GM12878 (cell line): ENCODE results near the gene ZDHHC17. TPM values are rescaled to one million over a fixed set of nuclear protein-coding genes. Genes with fewer than 3 reads are reported as not detected.

Source experiments
- ATAC-seq: fragments of 200-7000 bp; cut with Tn5 transposase; 3 replicates; pipeline ENCODE4 v1.9.1; 2020; ENCODE audit warnings: mild to moderate bottlenecking, moderate library complexity
- BruUV-seq: library from RNA; stranded (reverse); fragments of 400-500 nt; replicated peaks from 2 replicates; lab custom pipeline; 2021; lab: Mats Ljungman, UMichigan
- CTCF ChIA-PET: fragments of 300-600 bp; sonication (Branson Sonifier 250); formaldehyde crosslinking; extraction: SDS; loops from one replicate; lab custom pipeline; 2021; ENCODE audit warnings: inconsistent platforms; lab: Yijun Ruan, JAX
- POLR2A ChIA-PET: fragments of 350-600 bp; formaldehyde crosslinking; extraction: SDS; loops from one replicate; lab custom pipeline; 2021; ENCODE audit warnings: inconsistent platforms; lab: Charles Lee
- RAD21 ChIA-PET: fragments of 300-600 bp; sonication (Branson Sonifier 250); formaldehyde crosslinking; loops from one replicate; lab custom pipeline; 2023; ENCODE audit warnings: antibody characterized with exemption; ENCODE audit not compliant: unreplicated experiment; lab: Charles Lee
- SMC1A ChIA-PET: fragments of 300-600 bp; sonication (Branson Sonifier 250); formaldehyde crosslinking; loops from one replicate; lab custom pipeline; 2023; ENCODE audit not compliant: unreplicated experiment, uncharacterized antibody; lab: Charles Lee
- DNase-seq: peaks from one replicate; pipeline ENCODE4 v3.0.0-alpha.2; 2011; ENCODE audit warnings: low read depth, low spot score
- FAIRE-seq: peaks from 3 replicates; lab custom pipeline; 2011; peaks lifted over from hg19 to GRCh38; lab: Jason Lieb, UNC
- H2AFZ ChIP-seq: 2 replicates; pipeline ENCODE4 v1.6.0; 2011; ENCODE audit warnings: low read depth, low read length, control low read depth; ENCODE audit not compliant: control insufficient read depth
- H3K27ac ChIP-seq: 2 replicates; pipeline ENCODE4 v1.5.1; 2011; ENCODE audit warnings: control low read depth; ENCODE audit not compliant: control insufficient read depth, insufficient read depth
- H3K27me3 ChIP-seq, 2 experiments: replicated peaks in 1 of 2; 2 replicates each; pipeline versions ENCODE4 v1.6.0 to v1.6.1; 2011; ENCODE audit warnings: low read length in 1 of 2; ENCODE audit not compliant: control insufficient read depth in 2 of 2, insufficient read depth in 2 of 2
- H3K36me3 ChIP-seq, 2 experiments: 2 replicates each; pipeline ENCODE4 v1.5.1; 2011; ENCODE audit warnings: low read length in 1 of 2; ENCODE audit not compliant: control insufficient read depth in 2 of 2, insufficient read depth in 2 of 2
- H3K4me1 ChIP-seq: 2 replicates; pipeline ENCODE4 v1.6.1; 2011; ENCODE audit warnings: mild to moderate bottlenecking, low read length, moderate library complexity, mixed read lengths; ENCODE audit not compliant: control insufficient read depth, insufficient read depth
- H3K4me2 ChIP-seq: 2 replicates; pipeline ENCODE4 v1.6.0; 2011; ENCODE audit warnings: control low read depth; ENCODE audit not compliant: control insufficient read depth, insufficient read depth
- H3K4me3 ChIP-seq: fragments of 200-600 bp; sonication (generic); 2 replicates; pipeline ENCODE4 v1.5.1; 2016
- H3K79me2 ChIP-seq: 2 replicates; pipeline ENCODE4 v1.6.0; 2011; ENCODE audit warnings: low read length; ENCODE audit not compliant: control insufficient read depth, insufficient read depth
- H3K9ac ChIP-seq: 2 replicates; pipeline ENCODE4 v1.8.0; 2011; ENCODE audit warnings: low read length, control low read depth, mixed read lengths; ENCODE audit not compliant: control insufficient read depth, insufficient read depth
- H3K9me3 ChIP-seq: replicated peaks from 3 replicates; pipeline ENCODE4 v1.5.1; 2011; ENCODE audit warnings: mild to moderate bottlenecking, low read length; ENCODE audit not compliant: control insufficient read depth, insufficient read depth
- H4K20me1 ChIP-seq: 2 replicates; pipeline ENCODE4 v1.6.0; 2011; ENCODE audit not compliant: control insufficient read depth, insufficient read depth
- CEBPB ChIP-seq, 2 experiments: fragments of 150-350 bp in 1 of 2; IDR thresholded peaks; 2 replicates each; pipeline ENCODE4 v1.6.1; 2012 to 2014; ENCODE audit warnings: low read depth in 2 of 2, low read length in 2 of 2, borderline replicate concordance in 1 of 2, inconsistent platforms in 1 of 2
- E2F8 ChIP-seq: fragments of 450-650 bp; IDR thresholded peaks from 2 replicates; pipeline ENCODE4 v1.6.1; 2018; ENCODE audit warnings: mild to moderate bottlenecking, low read depth, moderate library complexity; ENCODE audit not compliant: partially characterized antibody
- NR2C1 ChIP-seq: fragments of 450-650 bp; IDR thresholded peaks from 2 replicates; pipeline ENCODE4 v1.6.1; 2017; ENCODE audit warnings: antibody characterized with exemption, mild to moderate bottlenecking, moderate library complexity
- PAX5 ChIP-seq: IDR thresholded peaks from 2 replicates; pipeline ENCODE4 v1.6.1; 2011; ENCODE audit warnings: low read depth, low read length, borderline replicate concordance
- PML ChIP-seq: IDR thresholded peaks from 2 replicates; pipeline ENCODE4 v1.6.1; 2012; ENCODE audit warnings: low read length, inconsistent platforms
- TCF12 ChIP-seq: IDR thresholded peaks from 2 replicates; pipeline ENCODE4 v1.6.1; 2011; ENCODE audit warnings: low read depth, mild to moderate bottlenecking, low read length
- WGBS: methylation state at CpG from one replicate; pipeline ENCODE4 v1.1.6; 2016; ENCODE audit warnings: low lambda C conversion rate; ENCODE audit not compliant: insufficient replicate concordance, insufficient coverage; ENCODE audit errors: missing lambda C conversion rate; 5-methylcytosine and 5-hydroxymethylcytosine counted together
- in situ Hi-C: fragments of 300-500 bp; cut with MboI; formaldehyde crosslinking; loops from 9 replicates; pipeline ENCODE4 v1.14.3; 2018; ENCODE audit warnings: mixed read lengths
- intact Hi-C: fragments of 100-400 bp; cut with micrococcal nuclease; formaldehyde crosslinking; loops from one replicate; pipeline ENCODE4 v1.14.2; 2022; ENCODE audit not compliant: unreplicated experiment
- polyA plus RNA-seq, 11 experiments: library from polyadenylated mRNA; depleted of rRNA in 4 of 11; unstranded in 6 of 11; stranded (reverse) in 5 of 11; fragments of >200 nt; fragmentation: Nextera tagmentation in 4 of 11; fragmentation: Illumina TruSeq in 1 of 11; extraction: Ambion mirVana in 4 of 11; extraction: Trizol in 1 of 11; gene quantifications; 1 replicate in 1 of 11; 2 replicates in 10 of 11; pipeline versions ENCODE4 v1.2.1 to v1.2.3, GENCODE V29; 2011 to 2016; ENCODE audit warnings: inconsistent platforms in 2 of 11, missing spikeins in 2 of 11, low read depth in 1 of 11
- total RNA-seq, 4 experiments: library from RNA; depleted of rRNA in 3 of 4; stranded (reverse); fragments of >200 nt in 3 of 4; fragmentation: Illumina TruSeq in 1 of 4; extraction: Trizol in 1 of 4; gene quantifications; 2 replicates each; pipeline versions ENCODE4 v1.2.1 to v1.2.3, GENCODE V29; 2013 to 2021

Gene ZDHHC17
- total and polyA plus RNA-seq, 10 of the 15 experiments (the other 5 are each of a cell fraction or from before 2014, with no cell fraction given) = 4.3 to 50.0 (median 19.3) TPM

DNA sequence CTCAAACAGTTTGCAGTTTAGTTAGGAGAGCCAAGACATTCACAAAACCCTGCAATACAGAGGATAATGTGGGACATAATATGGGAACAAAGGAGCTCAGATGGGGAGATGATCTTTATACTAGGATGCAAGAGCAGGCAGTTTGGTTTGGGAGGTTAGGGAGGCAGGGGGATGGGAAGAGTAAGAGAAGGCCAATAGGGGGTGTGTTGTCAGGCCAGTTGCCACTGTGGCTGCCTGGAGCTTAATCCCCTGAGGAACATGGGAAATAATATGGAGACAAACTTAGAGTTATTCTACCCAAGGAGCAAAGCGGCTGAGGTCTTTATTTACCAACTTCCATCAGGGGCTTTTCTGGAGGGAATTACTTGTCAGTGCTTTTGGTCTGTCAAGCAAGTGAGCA lies 124.9 kb downstream of the ZDHHC17 start:
- no peak for ATAC-seq
- intact Hi-C loops (no loop called here), in situ Hi-C loops (no loop called here)
- H3K9ac ChIP-seq = no peak overlapping the region
- no peak overlapping the region for H2AFZ ChIP-seq
- 43% methylated on average over 1 of the region's 1 CpG for WGBS
- H3K4me3 ChIP-seq = no peak overlapping the region
- H4K20me1 ChIP-seq = no peaks in the 10 kb centered on the region
- no peak for DNase-seq
- H3K9me3 ChIP-seq = no peaks in the 10 kb centered on the region
- H3K4me1 ChIP-seq = no peaks in the 10 kb centered on the region
- no peak for FAIRE-seq
- H3K27ac ChIP-seq = no peak overlapping the region
- ChIA-PET SMC1A (no interaction called here), RAD21 (no interaction called here), CTCF (no interaction called here), POLR2A (no interaction called here)
- H3K4me2 ChIP-seq = no peak overlapping the region
- no peaks in the 10 kb centered on the region for H3K79me2 ChIP-seq
- H3K27me3 ChIP-seq = no peaks in the 10 kb centered on the region
- BruUV-seq = no TSS peak
- TF ChIP-seq PAX5 (no peak), TCF12 (no peak), E2F8 (no peak), PML (no peak), CEBPB (IDR thresholded peaks at IDR 0.05; ENCODE audit: borderline replicate concordance in 1 of 2, low read depth in 2 of 2, low read length in 2 of 2) (no peak), NR2C1 (no peak)
- no peaks in the 10 kb centered on the region for H3K36me3 ChIP-seq
